Stimulated activated CD4-positive, alpha-beta T cell treated with anti-CD3 and anti-CD28 coated beads, Interleukin-2, amount 100 ng/mL, for 4 hours (primary cell): ENCODE measurements around the gene TPRN.
A peak's percentile ranks its signal among the peaks of the same experiment; 100 is the strongest.

Experiments used
- DNase-seq: peaks from one replicate; pipeline ENCODE4 v3.0.0-alpha.2; 2020; ENCODE audit warnings: low read depth

Gene TPRN

GRCh38 chr9:137236238-137236935 is 35.8 kb upstream of the TPRN start:
- DNase-seq = peak; percentile 87

- no peak for DNase-seq
Observed at GRCh38 chr9:137235424-137236237, 35.1 kb upstream of the TPRN start.

- DNase-seq = no peak
Observed at GRCh38 chr9:137234758-137235423, 34.4 kb upstream of the TPRN start.

- no peak for DNase-seq
Observed at GRCh38 chr9:137234055-137234697, 33.6 kb upstream of the TPRN start.

GRCh38 chr9:137233143-137233980 is 32.8 kb upstream of the TPRN start:
- DNase-seq = no peak

- no peak for DNase-seq
Observed at GRCh38 chr9:137232510-137232909, 32.0 kb upstream of the TPRN start.

GRCh38 chr9:137232101-137232500 is 31.6 kb upstream of the TPRN start:
- DNase-seq = no peak

GRCh38 chr9:137231372-137232039 is 31.0 kb upstream of the TPRN start:
- DNase-seq = no peak

- no peak for DNase-seq
Observed at GRCh38 chr9:137230705-137231371, 30.3 kb upstream of the TPRN start, which contains the start of gene SLC34A3. SLC34A3 (plus strand) TSS chr9:137230901; CDS start chr9:137231703, 802 bp downstream.

GRCh38 chr9:137229903-137230704 is 29.6 kb upstream of the TPRN start:
- DNase-seq = no peak

- no peak for DNase-seq
Observed at GRCh38 chr9:137228968-137229896, 28.7 kb upstream of the TPRN start.

GRCh38 chr9:137228506-137228967 is 28.0 kb upstream of the TPRN start:
- DNase-seq = no peak

- no peak for DNase-seq
Observed at GRCh38 chr9:137227853-137228505, 27.4 kb upstream of the TPRN start.

- peak; percentile 72 for DNase-seq
Observed at GRCh38 chr9:137227054-137227852, 26.7 kb upstream of the TPRN start, which contains the start of gene RNF224. RNF224 (plus strand) TSS chr9:137227502; CDS start chr9:137228336, 834 bp downstream.

- DNase-seq = no peak
Observed at GRCh38 chr9:137226338-137227053, 26.0 kb upstream of the TPRN start.
